Measurements from ENCODE around the gene TMEM141. TPM values are rescaled to one million over a fixed set of nuclear protein-coding genes. Genes with fewer than 3 reads are reported as not detected.

TMEM141 gene
- total and polyA plus RNA-seq, 2 of the 8 experiments (the other 6 are each of a cell fraction or from before 2014, with no cell fraction given): 51.1 to 137 TPM

DNA sequence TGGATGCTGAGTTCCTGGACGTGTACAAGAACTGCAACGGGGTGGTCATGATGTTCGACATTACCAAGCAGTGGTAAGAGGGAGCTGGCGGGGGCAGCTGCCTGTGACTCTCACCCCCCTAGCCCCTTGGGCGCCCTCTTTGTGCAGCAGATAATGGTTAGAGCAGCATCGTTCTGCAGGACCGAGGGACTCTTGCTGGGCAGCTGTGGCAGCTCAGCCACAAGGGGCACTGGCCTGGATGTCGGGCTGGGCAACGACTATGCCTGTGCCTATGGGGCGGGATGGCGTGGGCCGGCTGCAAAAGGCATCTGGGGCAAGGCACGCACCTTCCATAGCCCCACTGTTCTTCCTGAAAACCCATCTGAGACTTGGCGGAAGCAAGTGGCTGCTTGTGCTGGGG is 38.3 kb downstream of the TMEM141 start:
- no peaks in the 10 kb centered on the region for H3K9me3 ChIP-seq (ENCODE audit: insufficient read depth in 2 of 2, low read depth in 1 of 2, low read length in 1 of 2)
- no peak overlapping the region for H3K27ac ChIP-seq (ENCODE audit: low read depth, low read length)
- no peak overlapping the region for H3K56ac ChIP-seq (replicated peaks; ENCODE audit: insufficient read length, low read depth, low read length)
- no peak overlapping the region for H2BK15ac ChIP-seq (ENCODE audit: low read length)
- H3K14ac ChIP-seq (ENCODE audit: insufficient read length): no peak overlapping the region
- no peaks in the 10 kb centered on the region for H3K23me2 ChIP-seq (ENCODE audit: low read depth, low read length)
- no peak overlapping the region for H2AK5ac ChIP-seq (ENCODE audit: low read depth, low read length)
- H2BK5ac ChIP-seq (ENCODE audit: low read depth, low read length): no peak overlapping the region
- H3K4ac ChIP-seq (replicated peaks; ENCODE audit: insufficient read length, low read depth, low read length): no peak overlapping the region
- WGBS, 2 experiments (ENCODE audit: extremely low coverage in 1 of 2, insufficient coverage in 1 of 2, insufficient read length in 1 of 2, insufficient replicate concordance in 2 of 2, low coverage in 1 of 2, low lambda C conversion rate in 2 of 2, missing lambda C conversion rate in 1 of 2): 93% methylated on average over 14 of the region's 14 CpGs; no CpG with 5 or more reads in 1 of the 2 experiments
- FAIRE-seq (no peak), DNase-seq (ENCODE audit: low read depth in 1 of 2, low spot score in 2 of 2) (no peak)
- no peak overlapping the region for H2AFZ ChIP-seq (ENCODE audit: low read length)
- TF ChIP-seq, protein P1, sequence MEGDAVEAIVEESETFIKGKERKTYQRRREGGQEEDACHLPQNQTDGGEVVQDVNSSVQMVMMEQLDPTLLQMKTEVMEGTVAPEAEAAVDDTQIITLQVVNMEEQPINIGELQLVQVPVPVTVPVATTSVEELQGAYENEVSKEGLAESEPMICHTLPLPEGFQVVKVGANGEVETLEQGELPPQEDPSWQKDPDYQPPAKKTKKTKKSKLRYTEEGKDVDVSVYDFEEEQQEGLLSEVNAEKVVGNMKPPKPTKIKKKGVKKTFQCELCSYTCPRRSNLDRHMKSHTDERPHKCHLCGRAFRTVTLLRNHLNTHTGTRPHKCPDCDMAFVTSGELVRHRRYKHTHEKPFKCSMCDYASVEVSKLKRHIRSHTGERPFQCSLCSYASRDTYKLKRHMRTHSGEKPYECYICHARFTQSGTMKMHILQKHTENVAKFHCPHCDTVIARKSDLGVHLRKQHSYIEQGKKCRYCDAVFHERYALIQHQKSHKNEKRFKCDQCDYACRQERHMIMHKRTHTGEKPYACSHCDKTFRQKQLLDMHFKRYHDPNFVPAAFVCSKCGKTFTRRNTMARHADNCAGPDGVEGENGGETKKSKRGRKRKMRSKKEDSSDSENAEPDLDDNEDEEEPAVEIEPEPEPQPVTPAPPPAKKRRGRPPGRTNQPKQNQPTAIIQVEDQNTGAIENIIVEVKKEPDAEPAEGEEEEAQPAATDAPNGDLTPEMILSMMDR (IDR thresholded peaks at IDR 0.05; ENCODE audit: control extremely low read depth in 1 of 3, insufficient read depth in 1 of 3, low read depth in 1 of 3, low read length in 3 of 3): peak in 1 of 3 experiments; percentile 10; a peak in 1 of 4 replicates
- no peak for TF ChIP-seq PHF8 (conservative IDR thresholded peaks at IDR 0.05; ENCODE audit: low read depth, low read length)
- no peak overlapping the region for H3K23ac ChIP-seq (ENCODE audit: insufficient read length)
- H3K9ac ChIP-seq (replicated peaks in 1 of 4; ENCODE audit: extremely low read depth in 1 of 4, low read depth in 3 of 4, low read length in 3 of 4): no peak overlapping the region
- no peak overlapping the region for H4K91ac ChIP-seq (replicated peaks; ENCODE audit: insufficient read length, low read length)
- H4K8ac ChIP-seq (ENCODE audit: extremely low read depth, insufficient read depth, low read length): no peak overlapping the region
- H4K20me1 ChIP-seq (replicated peaks in 1 of 2; ENCODE audit: control insufficient read depth in 1 of 2, insufficient read depth in 2 of 2, low read length in 2 of 2): peaks cover 5 to 25% of the 10 kb centered on the region in 2 experiments
- no peak overlapping the region for H2BK120ac ChIP-seq (replicated peaks; ENCODE audit: low read depth, low read length)
- no peak overlapping the region for H2BK12ac ChIP-seq (ENCODE audit: low read depth, low read length)
- no peak overlapping the region for H2BK20ac ChIP-seq (ENCODE audit: low read length)
- H3K27me3 ChIP-seq (replicated peaks in 1 of 4; ENCODE audit: control insufficient read depth in 3 of 4, extremely low read depth in 1 of 4, insufficient read depth in 3 of 4, low read length in 3 of 4): no peaks in the 10 kb centered on the region
- no peak overlapping the region for H3K18ac ChIP-seq (ENCODE audit: extremely low read depth, low read length)
- H3K79me2 ChIP-seq (ENCODE audit: control insufficient read depth in 1 of 2, insufficient read depth in 2 of 2, low read length in 2 of 2): no peaks in the 10 kb centered on the region
- H3K79me1 ChIP-seq (ENCODE audit: low read depth, low read length): 0 out of 2 replicates have a peak, but pooled peaks cover 4% of the 10 kb centered on the region
- peaks cover 17 to 59% (median 44%) of the 10 kb centered on the region in 4 experiments for H3K36me3 ChIP-seq (ENCODE audit: control insufficient read depth in 2 of 4, insufficient read depth in 4 of 4, low read length in 3 of 4)
- H3K4me3 ChIP-seq (ENCODE audit: extremely low read depth in 1 of 4, insufficient read depth in 2 of 4, low read depth in 3 of 4, low read length in 4 of 4): no peak overlapping the region
- H4K5ac ChIP-seq (ENCODE audit: insufficient read length, low read depth, low read length): no peak overlapping the region
- no peak overlapping the region for H3K4me2 ChIP-seq (ENCODE audit: insufficient read depth in 1 of 2, low read depth in 2 of 2, low read length in 2 of 2)
- no peaks in the 10 kb centered on the region for H3K4me1 ChIP-seq (replicated peaks in 1 of 4; ENCODE audit: control insufficient read depth in 3 of 4, insufficient read depth in 4 of 4, low read length in 3 of 4)
- ChIA-PET POLR2A (ENCODE audit: partially characterized antibody) (interaction anchor here (0.7 to 20.5 kb wide), 3 partner anchors 20 to 28 kb away, joined by 3 to 248 read pairs (median 3); partner anchors contain the start of genes MAMDC4 and RABL6), CTCF (ENCODE audit: partially characterized antibody) (interaction anchor here (0.8 to 9.0 kb wide), 6 partner anchors 9 to 58 kb away, joined by 3 to 55 read pairs (median 3); partner anchors contain the start of gene AJM1)

Measured in H1 (cell line).